Stimulated activated CD8-positive, alpha-beta memory T cell treated with anti-CD3 and anti-CD28 coated beads, Interleukin-15, amount 100 ng/mL, for 48 hours (primary cell): ENCODE results near the gene B4GALT5.
A peak's percentile ranks its signal among the peaks of the same experiment; 100 is the strongest.
"Not testable (repeated sequence)": the region's sequence is repeated elsewhere in the genome, so short reads cannot be mapped to it uniquely, and the experiment has no call there.

ENCODE experiments used
- DNase-seq, 2 donors: peaks; one replicate each; pipeline ENCODE4 v3.0.0-alpha.2; 2020; ENCODE audit warnings: low read depth in 2 of 2

B4GALT5 gene

GRCh38 chr20:49630396-49630951, 83.2 kb downstream of the B4GALT5 start:
- no peak for DNase-seq

DNA sequence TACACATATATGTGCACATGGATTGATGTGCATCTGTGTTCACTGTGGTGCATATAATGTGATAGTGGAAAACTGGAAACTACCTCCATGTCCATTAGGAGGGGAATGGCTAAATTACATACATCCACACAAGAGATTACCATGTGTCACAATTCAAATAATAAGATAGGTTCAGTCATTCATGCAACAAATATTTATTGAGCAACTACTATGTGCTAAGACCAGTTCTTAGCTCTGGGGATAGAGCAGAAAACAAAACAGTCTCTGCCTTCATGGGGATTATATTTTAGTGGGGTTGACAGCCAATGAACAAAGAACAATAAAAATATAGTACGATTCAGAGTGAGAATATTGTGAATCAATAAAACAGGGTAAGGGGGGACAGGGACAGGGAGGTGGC, 84.1 kb downstream of the B4GALT5 start:
- no peak for DNase-seq

DNA sequence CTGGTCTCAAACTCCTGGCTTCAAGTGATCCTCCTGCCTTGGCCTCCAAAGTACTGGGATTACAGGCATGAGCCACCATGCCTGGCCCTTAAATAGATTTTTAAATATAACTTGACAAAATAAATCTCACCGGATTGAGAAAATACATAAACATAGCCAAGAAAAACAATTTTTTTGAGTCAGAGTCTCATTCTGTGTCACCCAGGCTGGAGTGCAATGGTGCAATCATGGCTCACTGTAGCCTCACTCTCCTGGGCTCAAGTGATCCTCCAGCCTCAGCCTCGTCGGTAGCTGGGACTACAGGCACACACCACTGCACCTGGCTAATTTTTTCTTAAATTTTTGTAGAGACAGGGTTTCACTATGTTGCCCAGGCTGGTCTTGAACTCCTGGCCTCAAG, 85.4 kb downstream of the B4GALT5 start:
- DNase-seq = not testable (repeated sequence)

DNA sequence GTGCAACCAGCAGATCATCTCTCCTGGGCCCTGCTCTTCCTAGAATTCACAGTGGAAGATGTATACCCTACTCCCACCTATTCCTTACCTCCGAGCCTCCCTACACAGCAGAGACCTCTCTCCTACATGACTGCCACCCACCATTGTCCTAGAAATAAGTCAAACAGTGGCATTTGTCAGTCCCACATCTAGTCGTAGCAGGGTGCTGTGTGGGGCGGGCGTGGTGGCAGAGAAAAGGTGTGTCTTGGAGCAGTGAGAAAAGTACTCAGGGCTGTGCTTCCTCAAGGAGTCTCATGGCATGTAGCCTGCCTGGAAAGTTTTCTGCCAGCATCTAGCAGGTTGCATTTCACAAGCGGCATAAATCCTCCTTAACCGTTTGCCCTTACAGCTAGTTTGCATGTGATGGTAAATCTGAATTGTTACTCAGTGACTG, 86.3 kb downstream of the B4GALT5 start:
- DNase-seq = no peak

DNA sequence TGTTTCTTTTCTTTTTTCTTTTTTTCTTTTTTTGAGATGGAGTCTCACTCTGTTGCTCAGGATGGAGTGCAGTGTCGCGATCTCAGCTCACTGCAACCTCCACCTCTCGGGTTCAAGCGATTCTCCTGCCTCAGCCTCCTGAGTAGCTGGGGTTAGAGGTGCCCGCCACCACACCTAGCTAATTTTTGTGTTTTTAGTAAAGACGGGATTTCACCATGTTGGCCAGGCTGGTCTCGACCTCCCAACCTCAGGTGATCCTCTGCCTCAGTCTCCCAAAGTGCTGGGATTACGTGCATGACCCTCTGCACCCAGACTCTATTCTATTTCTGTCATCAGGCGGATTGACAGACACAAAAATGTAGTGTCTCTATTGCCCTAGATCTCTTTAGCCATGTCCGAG, 88.7 kb downstream of the B4GALT5 start:
- not testable (repeated sequence) for DNase-seq

DNA sequence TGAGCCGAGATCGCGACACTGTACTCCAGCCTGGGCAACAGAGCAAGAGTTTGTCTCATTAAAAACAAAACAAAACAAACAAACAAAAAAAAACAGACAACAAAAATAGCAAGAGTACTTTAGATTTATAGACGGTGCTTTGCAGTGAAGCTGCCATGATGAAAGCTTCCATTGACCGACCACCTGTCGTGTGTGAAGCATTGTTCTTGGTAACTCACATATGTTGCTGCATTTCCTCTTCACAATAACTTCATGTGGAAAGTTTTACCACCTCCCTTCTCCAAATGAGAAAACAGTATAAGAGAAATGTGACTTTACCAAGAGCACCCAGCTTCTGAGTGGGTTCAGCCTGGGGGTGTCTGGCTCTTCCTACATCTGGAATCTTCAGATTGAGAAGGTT, 89.4 kb downstream of the B4GALT5 start:
- DNase-seq = no peak

- DNase-seq = no peak
Observed at GRCh38 chr20:49622243-49622642, 91.4 kb downstream of the B4GALT5 start.

- peak in 1 of 2 donors; percentile 36 for DNase-seq
Observed at GRCh38 chr20:49620364-49621240, 93.1 kb downstream of the B4GALT5 start.

GRCh38 chr20:49619113-49620048, 94.3 kb downstream of the B4GALT5 start:
- DNase-seq = no peak

DNA sequence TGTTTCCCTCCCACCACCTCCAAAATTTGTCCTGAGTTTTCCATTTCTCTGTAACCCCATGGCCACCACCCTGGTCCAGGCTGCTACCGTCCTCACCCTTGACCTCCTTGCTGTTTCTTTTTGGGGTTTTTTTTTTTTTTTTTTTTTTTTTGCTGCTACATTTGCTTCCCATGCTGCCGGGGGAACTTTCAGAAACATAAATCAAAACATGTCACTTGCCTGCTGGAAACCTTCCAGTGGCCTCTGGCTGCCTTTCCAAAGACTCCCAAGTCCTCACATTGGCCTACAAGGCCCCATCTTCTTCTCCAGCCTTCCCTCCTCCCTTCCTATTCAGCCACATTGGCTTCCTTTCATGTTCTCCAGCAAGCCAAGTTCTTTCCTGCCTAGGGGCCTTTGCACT, 95.4 kb downstream of the B4GALT5 start:
- DNase-seq = no peak

- DNase-seq = not testable (repeated sequence)
Observed at GRCh38 chr20:49617394-49617793, 96.3 kb downstream of the B4GALT5 start.

- DNase-seq = no peak
Observed at GRCh38 chr20:49616154-49617007, 97.3 kb downstream of the B4GALT5 start.

- no peak for DNase-seq
Observed at GRCh38 chr20:49615401-49616153, 98.1 kb downstream of the B4GALT5 start.

GRCh38 chr20:49615051-49615400, 98.7 kb downstream of the B4GALT5 start:
- not testable (repeated sequence) for DNase-seq

DNA sequence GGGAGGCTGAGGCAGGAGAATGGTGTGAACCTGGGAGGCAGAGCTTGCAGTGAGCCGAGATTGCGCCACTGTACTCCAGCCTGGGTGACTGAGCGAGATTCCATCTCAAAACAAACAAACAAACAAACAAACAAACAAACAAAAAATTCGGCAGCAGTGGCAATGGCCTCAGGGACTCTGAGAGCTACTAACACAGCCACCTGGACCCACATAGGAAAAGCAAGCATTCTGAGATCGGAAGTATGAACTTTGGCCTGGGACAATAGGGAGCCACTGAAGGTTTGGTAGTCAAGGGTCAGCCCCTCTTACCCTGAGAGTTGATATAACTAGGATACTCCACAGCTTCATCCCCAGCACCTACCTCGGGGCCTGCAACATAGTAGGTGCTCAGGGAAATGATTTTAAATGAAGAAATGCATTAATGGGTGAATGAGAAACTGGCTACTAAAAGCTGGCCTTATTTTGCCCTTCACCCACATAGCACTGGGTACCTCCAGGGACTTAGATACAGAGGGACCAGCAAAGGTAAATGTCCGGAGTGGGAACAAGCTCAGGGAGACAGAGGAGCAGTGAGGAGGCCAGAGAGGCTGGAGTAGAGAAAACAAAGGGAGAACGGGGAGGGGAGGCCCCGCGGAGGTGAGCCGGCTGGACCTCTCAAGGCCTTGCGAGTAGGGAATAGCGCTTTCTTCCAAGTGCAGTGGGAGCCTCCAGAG, 99.2 kb downstream of the B4GALT5 start:
- DNase-seq = no peak

DNA sequence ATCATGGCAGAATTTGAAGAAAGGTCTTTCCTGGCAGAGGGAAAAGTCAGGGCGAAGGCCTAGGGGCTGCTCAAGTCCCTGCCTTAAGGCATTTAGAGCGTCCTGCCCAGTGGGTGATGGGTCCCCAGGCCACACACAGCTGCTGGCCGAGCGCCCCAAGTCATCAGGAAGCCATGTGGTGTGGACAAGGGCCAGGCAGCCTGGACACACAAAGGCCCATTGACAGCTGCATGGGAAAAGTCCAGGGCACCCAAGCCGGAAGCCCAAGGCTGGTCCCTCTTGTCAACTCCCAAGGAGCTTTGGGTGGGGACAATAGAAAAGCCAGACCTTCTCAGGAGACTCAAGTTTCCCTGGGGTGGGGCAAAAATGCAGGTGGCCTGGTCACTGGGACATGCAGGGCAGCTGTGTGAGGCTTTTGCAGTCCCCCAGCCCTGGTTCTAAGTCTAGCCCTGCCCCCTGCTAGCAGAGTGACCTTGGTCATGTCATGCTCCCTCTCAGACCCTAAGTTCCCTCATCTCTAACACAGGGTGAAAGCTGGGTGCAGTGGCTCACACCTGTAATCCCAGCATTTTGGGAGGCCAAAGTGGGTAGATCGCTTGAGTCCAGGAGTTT, 101.4 kb downstream of the B4GALT5 start:
- DNase-seq = no peak

DNA sequence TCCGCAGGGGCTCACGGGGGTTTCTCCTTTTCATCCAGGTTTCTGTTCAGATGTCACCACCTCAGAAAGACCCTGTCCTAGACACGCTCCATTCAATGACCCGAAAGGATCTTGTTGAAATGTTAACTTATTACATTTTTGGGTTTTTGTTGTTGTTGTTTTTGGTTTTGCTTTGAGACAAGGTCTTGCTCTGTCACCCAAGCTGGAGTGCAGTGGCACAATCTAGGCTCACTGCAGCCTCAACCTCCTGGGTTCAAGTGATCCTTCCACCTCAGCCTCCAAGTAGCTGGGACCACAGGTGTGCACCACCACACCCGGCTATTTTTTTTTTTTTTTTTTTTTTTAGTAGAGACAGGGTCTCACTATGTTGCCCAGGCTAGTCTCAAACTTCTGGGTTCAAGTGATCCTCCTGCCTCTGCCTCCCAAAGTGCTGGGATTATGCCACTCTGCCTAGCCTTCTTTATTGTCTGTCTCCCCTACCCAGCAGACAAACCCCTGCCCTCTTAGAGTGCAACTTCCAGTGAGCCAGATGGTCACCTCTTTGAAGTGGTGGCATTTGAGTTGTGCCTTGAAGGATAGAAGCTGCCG, 102.0 kb downstream of the B4GALT5 start:
- DNase-seq = not testable (repeated sequence)

- DNase-seq = peak; percentile 67 to 72
Observed at GRCh38 chr20:49610691-49611538, 102.8 kb downstream of the B4GALT5 start.
